PC-9 (cell line): Measurements from ENCODE around the gene HEMK1.

ENCODE experiments used
- CTCF ChIP-seq: fragments of 200-600 bp; sonication (generic); conservative IDR thresholded peaks from 2 replicates; pipeline ENCODE4 v1.6.1; 2017; ENCODE audit warnings: mixed run types, antibody characterized with exemption, mild to moderate bottlenecking, moderate library complexity
- EZH2 ChIP-seq: fragments of 200-600 bp; sonication (generic); IDR thresholded peaks from 2 replicates; pipeline ENCODE4 v1.8.0; 2017; ENCODE audit warnings: antibody characterized with exemption, low read depth

- TF ChIP-seq CTCF, result no peak
- no peak for TF ChIP-seq EZH2
These were observed 30.9 kb downstream of the HEMK1 start for GRCh38 chr3:50600141-50600753.
